Adrenal gland (tissue), 5 donors: Measurements from ENCODE around the gene ACSL5.

Experiments used
- POLR2A ChIP-seq, 2 donors: fragments of 450-650 bp; IDR thresholded peaks; one replicate each; pipeline ENCODE4 v1.6.1; 2017; ENCODE audit warnings: antibody characterized with exemption in 2 of 2, mild to moderate bottlenecking in 2 of 2, moderate library complexity in 1 of 2
- TF ChIP-seq, protein P1 (sequence below), 6 experiments: fragments of 450-650 bp in 4 of 6; fragments of 200-600 bp in 2 of 6; sonication (generic) in 1 of 6; IDR thresholded peaks; 1 replicate in 5 of 6; 2 replicates in 1 of 6; pipeline versions ENCODE4 v1.5.1 to v1.8.0; 2016 to 2021; ENCODE audit warnings: antibody characterized with exemption in 6 of 6, mild to moderate bottlenecking in 2 of 6, moderate library complexity in 1 of 6
- donor health status: DM: no; HTN: no; CAD: no.

DNA sequence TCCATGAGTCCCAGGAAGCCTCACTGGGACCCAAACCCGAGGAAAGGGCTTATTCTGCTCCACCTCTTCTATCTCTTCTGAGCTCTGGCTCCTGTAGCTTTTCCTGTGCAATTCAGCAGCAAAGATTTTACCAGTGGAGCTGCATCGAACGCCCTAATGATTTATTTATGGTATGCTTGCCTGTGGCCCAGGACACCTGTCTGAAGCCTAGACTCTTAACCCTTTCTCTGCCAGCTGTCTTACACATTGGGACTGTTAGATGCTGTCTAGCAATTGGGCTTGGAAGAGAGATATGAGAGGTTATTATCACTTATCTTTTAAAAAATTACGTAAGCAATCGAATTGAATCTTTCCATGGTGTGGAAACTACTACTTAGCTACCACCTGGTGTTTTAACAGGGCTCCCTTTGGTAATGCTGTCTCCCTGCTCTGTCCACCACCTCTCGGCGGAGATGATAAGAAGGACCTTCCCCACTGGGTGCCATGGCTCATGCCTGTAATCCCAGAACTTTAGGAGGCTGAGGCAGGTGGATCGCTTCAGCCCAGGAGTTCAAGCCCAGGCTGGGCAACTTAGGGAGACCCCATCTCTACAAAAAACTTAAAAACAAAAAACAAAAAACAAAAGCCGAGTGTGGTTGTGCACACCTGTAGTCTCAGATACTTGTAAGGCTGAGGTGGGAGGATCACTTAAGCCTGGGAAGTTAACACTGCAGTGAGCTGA lies 8.8 kb downstream of the ACSL5 start:
- no peak for TF ChIP-seq POLR2A (IDR thresholded peaks at IDR 0.05)
- TF ChIP-seq, protein P1, sequence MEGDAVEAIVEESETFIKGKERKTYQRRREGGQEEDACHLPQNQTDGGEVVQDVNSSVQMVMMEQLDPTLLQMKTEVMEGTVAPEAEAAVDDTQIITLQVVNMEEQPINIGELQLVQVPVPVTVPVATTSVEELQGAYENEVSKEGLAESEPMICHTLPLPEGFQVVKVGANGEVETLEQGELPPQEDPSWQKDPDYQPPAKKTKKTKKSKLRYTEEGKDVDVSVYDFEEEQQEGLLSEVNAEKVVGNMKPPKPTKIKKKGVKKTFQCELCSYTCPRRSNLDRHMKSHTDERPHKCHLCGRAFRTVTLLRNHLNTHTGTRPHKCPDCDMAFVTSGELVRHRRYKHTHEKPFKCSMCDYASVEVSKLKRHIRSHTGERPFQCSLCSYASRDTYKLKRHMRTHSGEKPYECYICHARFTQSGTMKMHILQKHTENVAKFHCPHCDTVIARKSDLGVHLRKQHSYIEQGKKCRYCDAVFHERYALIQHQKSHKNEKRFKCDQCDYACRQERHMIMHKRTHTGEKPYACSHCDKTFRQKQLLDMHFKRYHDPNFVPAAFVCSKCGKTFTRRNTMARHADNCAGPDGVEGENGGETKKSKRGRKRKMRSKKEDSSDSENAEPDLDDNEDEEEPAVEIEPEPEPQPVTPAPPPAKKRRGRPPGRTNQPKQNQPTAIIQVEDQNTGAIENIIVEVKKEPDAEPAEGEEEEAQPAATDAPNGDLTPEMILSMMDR (IDR thresholded peaks at IDR 0.05), result no peak
